ENCODE data around the gene STK16.

STK16 gene

DNA sequence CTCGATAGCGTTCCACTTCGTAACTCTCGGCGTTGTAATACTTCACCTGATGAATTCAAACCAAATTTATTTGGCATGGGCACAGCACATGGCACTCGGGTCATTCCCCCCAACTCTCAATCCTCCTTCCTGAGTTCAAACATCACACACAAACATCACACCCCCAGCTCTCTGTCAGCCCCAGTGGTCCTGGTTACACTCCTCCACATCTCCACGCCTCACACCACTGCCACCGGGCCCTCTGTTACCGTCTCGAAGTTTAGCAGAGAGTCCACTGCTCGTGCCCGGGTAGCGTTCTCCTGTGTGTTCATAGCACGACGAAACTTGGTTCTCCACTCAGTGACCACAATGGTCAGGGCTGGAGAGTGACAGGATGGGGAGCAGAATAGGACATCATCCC is 31.1 kb upstream of the STK16 start:
- no peak for DNase-seq

DNA sequence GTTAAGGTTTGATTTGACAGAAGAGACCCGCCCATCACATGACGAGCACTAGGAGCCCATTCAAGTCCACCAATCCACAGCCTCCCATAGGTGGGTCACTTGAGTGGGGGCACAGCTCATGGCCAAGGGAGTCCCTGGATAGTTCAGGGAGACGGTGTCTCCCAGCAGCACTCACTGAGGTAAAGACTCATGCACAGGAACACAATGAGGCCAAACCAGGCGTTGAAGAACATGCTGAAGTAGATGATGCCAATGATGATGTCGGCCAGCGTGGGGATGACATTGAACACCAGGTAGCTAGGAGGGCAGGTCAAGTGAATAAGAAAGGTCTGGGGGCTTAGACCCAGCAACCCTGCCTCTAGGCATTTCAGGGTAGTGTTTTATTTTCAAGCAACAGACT is 30.5 kb upstream of the STK16 start:
- no peak for DNase-seq

DNA sequence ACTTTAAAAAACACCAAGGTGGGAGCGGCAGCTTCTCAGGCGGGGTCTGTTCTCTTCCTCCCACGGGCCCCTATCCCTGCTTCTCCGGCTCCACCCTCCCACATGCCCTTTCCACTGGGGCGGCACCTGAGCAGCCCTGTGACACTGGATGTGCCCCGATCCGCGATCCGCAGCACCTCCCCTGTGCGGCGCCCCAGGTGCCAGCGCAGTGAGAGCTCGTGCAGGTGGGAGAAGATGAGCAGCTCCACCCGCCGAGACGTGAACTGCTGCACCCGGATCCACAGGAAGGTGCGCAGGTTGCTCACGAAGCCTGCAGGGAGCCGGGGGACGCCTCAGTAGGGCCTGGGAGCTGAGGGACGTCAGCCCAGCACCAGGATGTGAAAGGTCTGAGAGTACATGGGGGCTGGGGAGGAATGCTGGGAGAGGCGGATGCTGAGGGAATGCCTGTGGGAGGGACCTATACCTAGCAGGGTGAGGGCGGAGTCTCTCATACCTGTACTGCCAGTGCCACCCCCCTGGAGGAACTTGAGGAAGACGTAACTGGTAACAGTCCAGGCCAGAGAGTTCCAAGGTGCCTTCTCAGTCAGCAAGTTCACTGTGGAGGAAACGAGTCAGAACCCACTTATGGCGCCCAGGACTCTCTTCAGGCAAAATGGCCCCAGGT is 29.3 kb upstream of the STK16 start:
- no peak for DNase-seq

DNA sequence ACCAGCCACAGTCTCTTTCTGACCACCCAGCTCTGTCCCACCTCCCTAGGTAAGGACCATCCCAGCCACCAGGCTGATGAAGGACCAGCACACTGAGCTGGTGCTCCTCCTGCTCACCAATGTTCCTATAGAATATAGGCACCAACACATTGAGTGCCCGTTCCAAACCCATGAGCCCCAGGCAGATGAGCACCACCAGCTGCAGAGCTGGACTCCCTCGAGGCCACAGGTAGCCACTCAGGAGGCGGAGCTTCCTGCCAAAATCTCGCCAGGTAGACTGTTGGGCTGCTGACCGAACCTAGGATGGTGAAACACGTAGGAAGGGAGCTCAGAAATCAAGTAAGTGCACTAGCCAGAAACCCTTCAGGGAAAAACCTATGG is 28.8 kb upstream of the STK16 start:
- no peak for DNase-seq

DNA sequence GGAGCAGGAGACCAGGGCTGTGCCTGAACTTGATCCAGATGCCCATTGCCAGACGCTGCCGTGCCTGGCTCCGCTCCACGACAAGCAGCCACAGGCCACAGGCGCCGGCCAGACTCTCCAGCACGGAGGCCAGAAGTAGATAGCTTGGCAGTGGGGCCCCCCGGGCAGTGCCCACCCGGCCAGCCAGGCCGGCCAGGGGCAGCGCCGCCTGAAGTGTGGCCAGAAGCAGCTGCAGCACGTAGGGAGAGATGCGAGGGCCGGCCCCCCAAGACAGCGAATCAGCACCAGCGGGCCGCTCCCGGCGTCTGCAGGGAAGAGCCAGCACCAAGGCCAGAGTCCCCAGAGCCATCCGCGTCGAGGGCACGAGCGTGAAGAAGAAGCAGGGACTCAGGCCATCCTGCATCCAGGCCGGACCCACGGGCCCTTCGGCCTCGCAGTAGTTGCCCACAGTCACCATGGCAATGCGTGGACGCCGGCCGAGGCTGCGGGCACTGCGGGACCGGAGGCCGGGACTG is 27.0 kb upstream of the STK16 start:
- peak in 1 of 2 experiments; percentile 58 for DNase-seq

DNA sequence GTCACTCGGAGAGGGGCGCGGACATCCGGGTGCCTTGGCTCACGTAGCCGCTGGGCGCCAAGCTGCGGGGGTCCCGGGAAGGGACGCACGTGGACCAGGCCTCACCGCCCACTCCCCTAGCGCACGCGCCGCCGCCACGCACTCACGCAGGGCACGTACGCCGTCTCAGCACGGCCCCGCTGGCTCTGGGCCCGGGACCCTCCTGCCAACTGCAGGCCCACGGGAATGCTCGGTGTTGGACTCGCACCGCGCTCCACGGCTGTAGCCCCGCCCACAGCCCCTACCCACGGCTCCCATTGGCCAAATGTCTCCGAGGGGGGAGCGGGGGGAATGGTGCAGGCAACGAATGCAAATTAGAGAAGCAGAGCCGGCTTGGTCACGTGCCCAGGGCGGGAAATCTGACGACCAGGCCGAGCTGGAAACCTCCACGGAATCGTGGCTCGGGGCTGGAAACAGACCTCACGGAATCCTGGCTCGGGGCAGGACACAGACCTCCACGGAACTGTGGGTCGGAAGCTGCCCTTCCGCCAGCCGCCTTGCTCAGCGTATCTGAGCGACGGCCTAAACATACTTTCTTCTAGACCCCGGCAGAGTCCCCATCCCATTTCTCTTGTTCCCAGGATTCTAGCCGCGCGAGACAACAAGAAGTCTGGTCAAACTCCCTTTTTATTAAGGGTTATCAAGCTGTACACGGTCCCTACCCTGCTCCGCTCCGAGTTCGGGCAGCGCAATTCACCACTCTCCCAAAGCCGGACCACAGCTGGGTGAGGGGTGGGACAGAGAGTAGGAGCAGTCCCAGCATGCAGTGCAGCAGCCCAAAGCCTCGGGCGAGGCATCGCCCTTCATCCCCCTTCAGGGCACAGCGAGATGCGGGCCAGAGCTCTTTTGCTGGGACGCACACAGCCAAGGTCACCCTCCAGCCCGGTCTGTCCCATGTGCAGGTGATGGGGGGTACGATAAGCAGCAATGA is 26.3 kb upstream of the STK16 start, which contains the start of gene ABCB6:
Gene ABCB6 (minus strand): TSS at position 227 of the 970 bp plus-strand sequence. CDS start 285 bp downstream, outside the sequence.
- DNase-seq = peak; percentile 94 to 95

DNA sequence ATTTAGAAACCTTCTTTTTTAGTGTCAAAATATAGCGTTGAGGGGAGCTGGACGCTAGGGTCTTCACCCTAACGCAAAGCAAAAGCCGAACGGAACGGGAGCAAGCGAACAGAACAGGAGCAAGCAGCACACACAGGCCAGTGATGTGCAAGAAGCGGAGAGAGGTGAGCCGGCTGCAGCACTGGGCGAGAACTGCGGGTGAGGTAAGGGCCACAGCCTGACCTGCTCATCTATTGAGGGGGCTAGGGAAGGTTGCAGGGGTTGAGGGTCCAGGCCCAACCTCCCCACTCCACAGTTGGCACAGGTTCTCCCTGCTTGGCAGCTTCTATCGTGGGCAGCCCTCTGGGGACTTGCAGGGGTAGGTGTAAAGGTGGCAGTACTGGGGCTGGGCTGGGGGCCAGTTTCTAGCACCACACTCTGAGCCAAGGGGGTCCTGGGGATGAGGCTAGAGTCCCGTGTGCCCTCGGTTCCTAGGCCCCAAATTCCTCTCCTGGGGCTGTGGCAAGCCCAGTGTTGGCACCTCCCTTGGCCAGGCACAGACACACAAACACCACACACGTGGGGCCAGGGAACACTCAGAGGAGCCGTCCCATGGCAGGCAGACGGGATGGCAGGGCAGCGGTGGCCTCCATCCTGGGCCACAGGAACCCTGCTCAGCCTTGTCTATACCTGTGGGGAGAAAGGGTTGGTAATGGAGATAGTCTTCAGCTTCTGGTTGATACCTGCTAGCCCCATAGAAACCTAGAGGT is 25.3 kb upstream of the STK16 start:
- DNase-seq = no peak

DNA sequence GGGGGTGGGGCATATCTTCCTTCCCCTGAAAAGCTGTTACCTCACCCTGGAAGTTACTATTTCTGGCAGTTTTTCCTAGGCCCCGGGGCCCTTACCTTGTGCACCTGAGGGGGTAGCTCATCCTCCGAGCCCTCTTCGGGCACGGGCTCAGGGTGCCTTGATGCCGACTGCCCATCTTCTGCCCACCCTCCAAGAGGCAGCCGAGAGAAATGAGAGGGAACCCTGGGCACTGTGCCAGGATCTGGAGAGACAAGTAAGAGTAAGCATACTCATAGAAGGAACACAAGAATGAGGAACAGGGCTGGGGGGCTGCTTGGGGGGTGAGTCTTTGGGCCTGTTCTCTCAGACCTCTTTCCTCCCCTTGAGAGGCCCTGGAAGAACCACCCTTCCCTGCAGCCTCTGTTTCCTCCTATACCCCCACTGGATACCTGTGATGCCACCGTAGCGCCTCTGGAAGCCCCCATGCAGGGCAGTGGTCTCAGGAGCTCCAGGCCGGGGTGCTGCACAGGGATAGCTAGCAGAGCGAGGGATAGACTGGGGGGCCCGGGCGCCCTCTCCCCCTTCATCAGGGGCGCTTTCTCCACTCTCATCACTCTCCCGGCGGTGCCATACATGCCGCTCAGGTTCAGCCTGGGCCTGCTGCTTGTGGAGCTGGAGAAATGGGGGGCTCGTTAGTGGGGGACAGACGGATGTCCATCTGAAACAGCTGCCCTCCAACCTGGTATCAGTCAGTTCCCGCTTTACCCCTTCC is 24.5 kb upstream of the STK16 start:
- DNase-seq = no peak

DNA sequence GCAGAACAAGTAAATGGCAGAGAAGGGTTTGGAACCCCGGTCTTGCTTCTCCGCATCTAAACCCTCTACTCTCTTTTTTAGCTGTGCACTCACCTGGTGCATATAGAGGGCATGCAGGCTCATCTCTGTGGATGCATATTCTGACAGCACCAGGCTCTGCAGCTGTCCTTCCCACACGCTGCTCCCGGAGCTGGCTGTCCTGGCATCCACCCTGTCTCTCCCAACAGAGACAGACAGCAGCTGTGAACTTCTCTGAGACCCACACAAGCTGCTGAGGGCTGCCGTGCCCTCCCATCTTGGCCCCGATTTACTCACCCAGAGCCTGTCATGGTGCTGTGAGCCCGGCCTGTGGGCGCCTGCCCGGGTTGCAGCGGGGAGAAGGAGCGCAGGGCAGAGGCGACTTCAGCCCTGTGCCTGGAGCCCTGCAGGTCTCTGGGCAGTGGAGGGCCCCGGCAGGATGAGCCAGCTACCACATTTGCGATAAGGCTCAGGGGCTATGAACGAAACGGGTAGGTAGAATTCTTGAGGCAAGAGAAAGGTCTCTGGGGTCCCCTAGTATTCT is 23.2 kb upstream of the STK16 start:
- DNase-seq = no peak

DNA sequence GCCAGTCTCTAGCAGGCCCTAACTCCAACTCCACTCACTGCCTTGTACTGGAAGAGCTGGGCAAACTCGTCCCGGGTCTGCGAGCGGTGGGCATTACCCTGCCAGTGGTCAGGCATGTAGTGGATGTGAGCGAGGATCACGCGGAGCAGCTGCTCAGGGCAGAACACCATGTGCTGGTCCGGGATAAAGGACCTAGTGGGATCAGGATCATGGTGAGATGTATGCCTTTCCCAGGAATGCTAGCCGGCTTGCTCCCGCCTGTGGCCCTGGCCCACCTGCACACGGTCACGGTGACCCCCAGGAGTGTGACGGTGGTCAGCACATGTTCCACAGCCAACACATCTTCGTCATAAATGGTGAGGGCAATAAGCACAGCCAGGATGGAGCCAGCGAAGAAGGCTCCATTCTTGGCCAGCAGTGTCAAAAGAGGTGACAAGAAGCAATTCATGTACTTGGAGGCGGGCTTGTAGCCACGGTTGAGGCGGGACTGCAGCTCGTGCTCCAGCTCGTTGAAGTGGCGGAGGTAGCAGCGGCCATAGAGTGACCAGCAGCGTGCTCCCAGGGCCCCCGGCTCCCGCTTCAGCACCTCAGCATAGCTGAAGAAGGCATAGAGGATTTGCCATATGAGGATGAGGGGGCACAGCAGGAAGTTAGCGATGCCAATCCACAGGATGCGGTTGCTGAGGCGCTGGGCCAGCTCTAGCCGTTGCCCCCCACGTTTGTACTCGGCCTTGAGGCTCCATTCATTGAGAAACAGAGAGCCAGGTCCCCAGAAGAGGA is 21.3 kb upstream of the STK16 start:
- no peak for DNase-seq

DNA sequence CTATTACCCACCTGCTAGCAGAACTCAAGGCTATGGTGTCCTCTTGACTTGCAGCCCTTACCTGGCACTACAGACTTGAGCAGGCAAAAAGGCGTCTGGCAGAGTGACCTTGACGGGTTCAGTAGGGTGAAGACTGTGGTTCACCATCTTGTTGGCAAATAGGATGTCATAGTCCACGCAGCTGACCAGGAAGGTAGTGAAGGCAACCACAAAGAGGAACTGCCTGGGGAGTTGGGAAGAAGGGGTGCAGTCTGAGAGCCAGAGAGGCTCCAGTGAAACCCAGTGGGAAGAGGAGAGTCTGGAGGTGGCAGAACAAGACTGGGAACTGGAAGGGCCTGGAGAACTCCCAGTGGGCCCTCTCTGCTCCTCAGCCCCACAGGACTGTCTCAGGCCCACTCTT is 19.9 kb upstream of the STK16 start:
- DNase-seq = no peak

DNA sequence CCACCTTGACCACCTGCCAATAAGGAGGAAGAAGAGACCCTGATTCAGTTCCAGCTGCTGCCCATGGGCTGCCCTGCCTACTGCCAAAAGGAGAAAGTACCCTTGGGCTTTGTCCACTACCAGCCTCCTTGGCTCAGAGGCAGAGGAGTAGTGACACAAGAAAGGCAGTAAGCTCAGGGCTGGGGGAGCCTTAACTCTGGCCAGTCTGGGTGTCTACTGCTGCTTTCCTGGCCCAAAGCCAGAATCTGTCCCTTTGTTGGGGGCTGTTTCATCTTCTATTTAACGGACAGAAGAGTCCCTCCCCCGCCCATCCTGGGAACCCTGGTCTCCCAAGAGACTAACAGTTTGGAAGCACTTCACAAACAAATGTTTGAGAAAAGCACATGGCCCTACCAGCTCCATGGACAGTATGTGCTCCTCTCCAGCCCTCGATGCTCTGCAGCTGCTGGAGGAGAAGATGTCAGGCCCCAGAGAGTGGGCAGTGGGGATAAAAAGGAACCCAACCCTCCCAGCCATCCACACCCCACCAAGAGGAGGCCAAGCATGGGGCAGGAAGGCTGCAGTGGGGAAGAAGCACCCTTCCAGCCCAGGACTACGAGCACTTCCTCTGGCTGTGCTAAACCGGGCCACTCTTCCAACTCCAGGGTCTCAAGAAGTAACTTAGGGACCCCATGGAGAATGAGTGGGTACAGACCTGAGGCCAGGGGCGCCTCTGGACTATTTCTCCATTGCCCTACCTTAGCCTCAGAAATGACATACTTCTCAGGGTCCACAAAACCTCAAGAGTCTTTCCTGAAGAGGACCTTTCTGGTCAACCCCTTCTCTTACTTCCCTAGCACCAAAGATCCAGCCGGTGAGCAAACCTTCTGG is 17.0 kb upstream of the STK16 start:
- no peak for DNase-seq

DNA sequence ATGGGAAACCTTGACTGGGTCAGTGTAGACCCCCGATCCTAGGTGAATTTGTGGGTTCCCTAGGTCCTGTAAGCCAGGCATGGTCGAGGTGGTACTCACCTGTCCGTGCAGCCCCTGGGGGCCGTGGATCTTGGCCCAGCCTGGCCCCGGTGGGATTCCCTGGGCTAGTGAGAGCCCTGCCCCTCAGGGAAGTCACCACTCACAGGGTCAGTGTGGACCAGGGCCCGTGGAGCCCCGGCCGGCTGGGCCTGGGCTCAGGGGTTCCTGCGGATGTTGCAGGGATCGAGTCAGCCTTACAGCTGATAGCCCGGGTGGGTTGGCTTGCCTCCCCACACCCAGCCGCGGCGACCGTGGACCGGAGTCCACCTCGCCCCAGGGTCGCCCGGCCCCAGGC is 16.4 kb upstream of the STK16 start:
- no peak for DNase-seq

DNA sequence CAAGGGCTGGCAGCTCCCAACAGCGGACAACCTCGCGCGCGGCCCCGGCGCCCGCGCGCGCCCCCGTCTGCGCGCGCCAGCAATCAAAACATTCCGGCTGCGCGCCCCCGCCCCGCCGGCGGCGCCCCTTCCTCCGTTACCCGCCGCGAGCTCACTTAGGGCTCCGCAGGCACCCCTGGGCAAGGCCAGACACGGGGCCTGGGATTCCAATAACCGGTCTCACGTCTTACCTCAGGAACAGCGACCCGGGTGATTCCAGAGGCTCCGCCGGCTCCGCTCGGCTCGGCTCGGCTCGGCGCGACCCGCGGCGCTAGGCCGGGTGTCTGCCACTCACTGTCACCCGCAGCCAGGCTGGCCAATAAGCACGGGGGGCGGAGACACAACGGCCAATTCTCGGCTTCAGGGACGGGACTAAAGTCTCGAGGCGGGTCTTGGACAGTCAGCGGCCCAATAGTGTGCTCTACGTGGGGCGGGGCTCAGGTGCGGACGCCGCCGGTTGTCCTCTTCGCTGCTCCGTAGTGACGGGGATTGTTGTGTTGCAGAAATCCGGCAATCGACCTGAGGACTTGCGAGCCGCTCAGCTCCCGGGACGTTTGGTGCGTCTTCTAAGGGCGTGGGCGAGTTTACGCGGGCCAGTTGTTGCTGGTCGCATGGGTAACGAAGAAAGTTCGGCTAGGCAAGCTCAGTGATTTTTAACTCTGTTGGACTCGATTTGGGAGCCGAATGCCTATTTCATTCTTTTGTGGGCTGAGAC is 15.8 kb upstream of the STK16 start, which contains the start of the genes ANKZF1 and ATG9A:
Gene ANKZF1 (plus strand): TSS at position 502 of the 754 bp plus-strand sequence. CDS start 452 bp downstream, outside the sequence.
Gene ATG9A (minus strand): TSS at position 332 of the 754 bp plus-strand sequence. CDS start 1,612 bp downstream, outside the sequence.
- DNase-seq = peak; percentile 97

DNA sequence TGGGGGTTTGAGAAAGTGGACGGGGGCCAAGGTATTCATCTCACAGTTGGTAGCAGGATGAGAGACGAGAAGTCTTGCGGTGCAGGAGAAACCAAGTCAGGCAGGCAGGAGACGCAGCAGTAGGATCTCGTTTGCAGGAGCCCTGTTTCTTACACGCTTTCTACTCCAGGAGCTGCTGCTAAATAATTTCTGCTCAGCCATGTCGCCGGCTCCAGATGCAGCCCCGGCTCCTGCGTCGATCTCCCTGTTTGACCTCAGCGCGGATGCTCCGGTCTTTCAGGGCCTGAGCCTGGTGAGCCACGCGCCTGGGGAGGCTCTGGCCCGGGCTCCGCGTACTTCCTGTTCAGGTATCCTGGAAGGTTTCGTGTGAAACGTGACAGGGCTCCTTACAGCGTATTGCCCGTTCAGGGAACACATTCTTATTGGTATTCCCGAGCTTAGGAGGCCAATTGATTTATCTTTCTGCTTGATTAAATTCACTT is 15.2 kb upstream of the STK16 start:
- DNase-seq = peak in 1 of 2 experiments; percentile 30

DNA sequence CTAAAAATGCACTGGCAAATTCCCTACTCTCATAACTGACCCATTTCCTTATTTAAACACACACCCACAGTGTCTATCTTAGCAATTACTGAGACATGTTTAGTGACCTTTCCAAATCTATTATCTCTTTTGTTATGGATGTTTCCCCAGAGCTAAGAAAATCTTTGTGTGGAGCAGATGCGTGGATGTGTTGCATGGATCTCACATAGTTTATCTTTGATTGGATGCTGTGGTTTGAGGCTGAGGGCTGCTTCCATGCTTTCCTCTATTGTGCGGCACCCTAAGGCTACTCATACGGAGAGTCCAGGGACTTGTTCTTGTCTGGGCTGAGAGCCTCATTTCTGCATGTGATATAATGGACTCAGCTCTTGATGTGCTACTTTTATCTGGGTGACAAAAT is 10.9 kb upstream of the STK16 start:
- DNase-seq = no peak

DNA sequence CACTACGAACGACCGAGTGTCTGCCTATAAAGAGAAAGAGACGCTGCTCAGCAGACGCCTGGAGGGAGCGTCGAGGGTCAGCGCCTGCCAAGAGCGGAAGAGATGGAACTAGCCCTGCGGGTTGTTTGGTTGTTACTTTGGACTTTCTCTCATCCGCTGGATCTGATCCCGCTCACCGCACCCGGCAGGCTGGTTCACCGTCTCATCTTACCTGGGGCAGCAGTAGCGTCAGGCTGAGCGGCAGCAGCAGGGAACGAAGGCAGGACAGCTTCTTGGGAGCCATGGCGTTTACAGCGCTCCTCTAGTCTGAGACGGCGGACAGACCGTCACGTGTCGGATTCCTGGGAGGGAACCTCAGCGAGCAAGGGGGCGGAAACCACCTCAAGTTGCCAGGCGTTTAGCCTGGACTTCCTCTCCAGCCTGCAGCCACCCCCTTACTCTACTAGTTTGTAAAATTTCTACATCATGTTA is 2.0 kb upstream of the STK16 start:
- DNase-seq = no peak

DNA sequence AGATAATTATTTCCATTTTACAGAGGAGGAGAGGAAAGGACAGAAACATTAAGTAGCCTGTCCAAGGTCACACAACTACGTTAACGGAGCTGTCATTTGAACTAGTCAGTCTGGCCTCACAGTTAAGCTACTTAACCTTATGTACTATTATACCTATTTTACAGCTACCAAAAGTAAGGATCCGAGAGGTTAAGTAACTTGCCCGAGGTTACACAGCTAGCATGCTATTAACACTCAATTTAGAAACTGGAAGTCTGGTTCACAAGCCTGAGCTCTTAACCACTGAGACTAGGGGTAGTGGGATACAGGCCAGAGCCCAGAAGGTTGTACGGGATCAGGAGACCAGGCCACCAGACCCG is 511 bp upstream of the STK16 start:
- no peak for DNase-seq

DNA sequence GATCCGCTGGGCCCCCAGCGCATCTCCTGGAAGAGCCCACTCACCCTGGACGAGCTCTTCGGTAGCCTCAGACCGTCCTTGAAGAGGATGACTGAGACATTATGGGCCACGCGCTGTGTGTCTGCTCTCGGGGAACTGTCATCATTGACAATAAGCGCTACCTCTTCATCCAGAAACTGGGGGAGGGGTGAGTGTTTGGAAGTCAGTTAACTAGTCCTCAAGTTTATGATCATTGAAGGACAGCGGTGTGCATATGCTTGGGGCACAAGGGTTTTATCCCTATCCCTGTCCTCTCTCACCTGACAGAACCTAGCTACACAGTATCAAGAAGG is 586 bp downstream of the STK16 start:
- DNase-seq = no peak

Data from NCI-H524 (cell line).